K562 (cell line): Measurements from ENCODE around the gene FEM1B.

ENCODE experiments used
- GATAD2B ChIP-seq: fragments of 450-650 bp; IDR thresholded peaks from 2 replicates; pipeline ENCODE4 v1.6.1; 2017; ENCODE audit warnings: mild to moderate bottlenecking, borderline replicate concordance
- NFIC ChIP-seq: fragments of 450-650 bp; IDR thresholded peaks from 2 replicates; pipeline ENCODE4 v1.6.1; 2017; ENCODE audit warnings: mild to moderate bottlenecking, inconsistent platforms
- POLR2A ChIP-seq: fragments of 450-650 bp; conservative IDR thresholded peaks from 2 replicates; pipeline ENCODE4 v1.6.1; 2016
- RCOR1 ChIP-seq, 2 experiments: IDR thresholded peaks; 2 replicates each; pipeline ENCODE4 v1.6.1; 2012; ENCODE audit warnings: low read depth in 2 of 2, low read length in 2 of 2, borderline replicate concordance in 1 of 2, improper control_type of control experiment in 1 of 2
- SMARCC2 ChIP-seq: fragments of 450-650 bp; IDR thresholded peaks from 2 replicates; pipeline ENCODE4 v1.6.1; 2017; ENCODE audit warnings: antibody characterized with exemption, moderate library complexity, mild to moderate bottlenecking, low read depth
- TF ChIP-seq, protein P1 (sequence below): fragments of 450-650 bp; IDR thresholded peaks from 2 replicates; pipeline ENCODE4 v1.6.1; 2018; ENCODE audit not compliant: partially characterized antibody

DNA sequence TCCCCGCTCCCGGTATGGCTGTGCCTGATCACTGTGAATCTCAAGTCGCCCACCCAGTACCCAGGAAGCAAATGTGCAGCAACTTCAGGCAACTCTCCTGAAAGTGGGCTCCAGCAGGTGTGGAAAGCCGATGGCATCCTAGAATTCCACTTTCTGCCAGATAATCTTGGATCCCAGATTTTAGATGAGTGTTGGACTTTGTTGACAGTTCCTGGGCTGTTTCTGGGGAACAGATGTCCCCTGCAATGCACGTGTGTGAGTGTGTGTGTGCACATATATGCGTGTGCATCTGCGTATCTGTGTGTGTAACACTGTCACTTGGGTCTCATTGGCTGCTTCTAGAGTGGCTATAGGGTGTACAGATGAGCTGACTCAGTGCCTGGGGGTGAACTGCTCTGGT, 59.0 kb downstream of the FEM1B start:
- no peak for TF ChIP-seq POLR2A
- TF ChIP-seq RCOR1 (IDR thresholded peaks at IDR 0.05; ENCODE audit: borderline replicate concordance in 1 of 2, low read depth in 2 of 2, low read length in 2 of 2), result no peak
- no peak for TF ChIP-seq NFIC
- TF ChIP-seq GATAD2B, result no peak
- TF ChIP-seq, protein P1, sequence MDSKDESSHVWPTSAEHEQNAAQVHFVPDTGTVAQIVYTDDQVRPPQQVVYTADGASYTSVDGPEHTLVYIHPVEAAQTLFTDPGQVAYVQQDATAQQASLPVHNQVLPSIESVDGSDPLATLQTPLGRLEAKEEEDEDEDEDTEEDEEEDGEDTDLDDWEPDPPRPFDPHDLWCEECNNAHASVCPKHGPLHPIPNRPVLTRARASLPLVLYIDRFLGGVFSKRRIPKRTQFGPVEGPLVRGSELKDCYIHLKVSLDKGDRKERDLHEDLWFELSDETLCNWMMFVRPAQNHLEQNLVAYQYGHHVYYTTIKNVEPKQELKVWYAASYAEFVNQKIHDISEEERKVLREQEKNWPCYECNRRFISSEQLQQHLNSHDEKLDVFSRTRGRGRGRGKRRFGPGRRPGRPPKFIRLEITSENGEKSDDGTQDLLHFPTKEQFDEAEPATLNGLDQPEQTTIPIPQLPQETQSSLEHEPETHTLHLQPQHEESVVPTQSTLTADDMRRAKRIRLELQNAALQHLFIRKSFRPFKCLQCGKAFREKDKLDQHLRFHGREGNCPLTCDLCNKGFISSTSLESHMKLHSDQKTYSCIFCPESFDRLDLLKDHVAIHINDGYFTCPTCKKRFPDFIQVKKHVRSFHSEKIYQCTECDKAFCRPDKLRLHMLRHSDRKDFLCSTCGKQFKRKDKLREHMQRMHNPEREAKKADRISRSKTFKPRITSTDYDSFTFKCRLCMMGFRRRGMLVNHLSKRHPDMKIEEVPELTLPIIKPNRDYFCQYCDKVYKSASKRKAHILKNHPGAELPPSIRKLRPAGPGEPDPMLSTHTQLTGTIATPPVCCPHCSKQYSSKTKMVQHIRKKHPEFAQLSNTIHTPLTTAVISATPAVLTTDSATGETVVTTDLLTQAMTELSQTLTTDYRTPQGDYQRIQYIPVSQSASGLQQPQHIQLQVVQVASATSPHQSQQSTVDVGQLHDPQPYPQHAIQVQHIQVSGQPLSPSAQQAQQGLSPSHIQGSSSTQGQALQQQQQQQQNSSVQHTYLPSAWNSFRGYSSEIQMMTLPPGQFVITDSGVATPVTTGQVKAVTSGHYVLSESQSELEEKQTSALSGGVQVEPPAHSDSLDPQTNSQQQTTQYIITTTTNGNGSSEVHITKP, result no peak
- no peak for TF ChIP-seq SMARCC2
